Osteoblast (primary cell): ENCODE data around the gene SERPINB6. TPM values are rescaled to one million over a fixed set of nuclear protein-coding genes. Genes with fewer than 3 reads are reported as not detected.
A peak's percentile ranks its signal among the peaks of the same experiment; 100 is the strongest.

Source experiments
- DNase-seq: peaks from one replicate; pipeline ENCODE4 v3.0.0; 2011; ENCODE audit warnings: low spot score, mixed read lengths; ENCODE audit not compliant: insufficient read length; ENCODE audit errors: missing footprints
- H2AFZ ChIP-seq: 2 replicates; pipeline ENCODE4 v1.6.0; 2011; ENCODE audit warnings: mild to moderate bottlenecking, low read length
- H3K27ac ChIP-seq: 2 replicates; pipeline ENCODE4 v1.5.1; 2011; ENCODE audit warnings: mild to moderate bottlenecking, low read depth, low read length, moderate library complexity
- H3K27me3 ChIP-seq: 2 replicates; pipeline ENCODE4 v1.6.0; 2012; ENCODE audit warnings: mild to moderate bottlenecking, control low read depth, inconsistent platforms, low read length, moderate library complexity; ENCODE audit not compliant: insufficient read depth
- H3K36me3 ChIP-seq: 2 replicates; pipeline ENCODE4 v1.5.1; 2011; ENCODE audit warnings: mild to moderate bottlenecking, low read length, control low read depth, moderate library complexity; ENCODE audit not compliant: insufficient read depth
- H3K4me1 ChIP-seq: 2 replicates; pipeline ENCODE4 v1.5.1; 2011; ENCODE audit warnings: mild to moderate bottlenecking, low read length, control low read depth, moderate library complexity; ENCODE audit not compliant: insufficient read depth
- H3K4me2 ChIP-seq: 2 replicates; pipeline ENCODE4 v1.6.0; 2011; ENCODE audit warnings: mild to moderate bottlenecking, low read length; ENCODE audit not compliant: insufficient read depth
- H3K4me3 ChIP-seq: fragments of 200-600 bp; sonication (generic); 3 replicates; pipeline ENCODE4 v1.5.1; 2012; ENCODE audit warnings: mild to moderate bottlenecking, low read length, inconsistent platforms; ENCODE audit not compliant: insufficient read depth
- H3K79me2 ChIP-seq: 2 replicates; pipeline ENCODE4 v1.6.0; 2012; ENCODE audit warnings: mild to moderate bottlenecking, low read length, control low read depth, inconsistent platforms; ENCODE audit not compliant: insufficient read depth
- H3K9me3 ChIP-seq: 2 replicates; pipeline ENCODE4 v1.5.1; 2011; ENCODE audit warnings: low read depth, low read length, control low read depth
- H4K20me1 ChIP-seq: 2 replicates; pipeline ENCODE4 v1.6.0; 2012; ENCODE audit warnings: mild to moderate bottlenecking, low read length, control low read depth; ENCODE audit not compliant: insufficient read depth
- total RNA-seq: library from RNA; depleted of rRNA; stranded (reverse); fragments of >200 nt; gene quantifications from 2 replicates; pipeline ENCODE4 v1.2.3, GENCODE V29; 2012
- TF ChIP-seq, protein P1 (sequence below): IDR thresholded peaks from 2 replicates; pipeline ENCODE4 v1.5.1; 2011; ENCODE audit warnings: mild to moderate bottlenecking, low read depth, low read length, moderate library complexity; ENCODE audit errors: extremely low read depth

The SERPINB6 gene
- total RNA-seq, 1 donor = 83.2 TPM

DNA sequence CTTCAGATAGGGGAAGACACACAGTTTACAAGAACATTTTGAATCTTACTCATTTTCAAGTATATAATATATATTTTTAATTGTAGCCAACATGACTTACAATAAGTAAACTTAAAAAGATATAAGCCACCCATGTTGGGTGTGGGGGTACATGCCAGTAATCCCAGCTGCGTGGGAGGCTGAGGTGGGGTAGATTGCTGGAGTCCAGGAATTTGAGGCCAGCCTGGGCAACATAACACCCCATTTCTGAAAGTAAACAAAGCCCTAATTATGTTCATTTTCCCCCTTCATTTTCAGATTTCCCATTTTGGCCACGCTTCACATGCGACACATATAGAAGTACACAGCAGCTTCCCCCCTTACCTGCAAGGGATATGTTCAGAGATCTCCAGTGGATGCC lies 30.5 kb downstream of the SERPINB6 start:
- no peak overlapping the region for H3K27ac ChIP-seq
- no peaks in the 10 kb centered on the region for H3K79me2 ChIP-seq
- no peaks in the 10 kb centered on the region for H3K9me3 ChIP-seq
- TF ChIP-seq, protein P1, sequence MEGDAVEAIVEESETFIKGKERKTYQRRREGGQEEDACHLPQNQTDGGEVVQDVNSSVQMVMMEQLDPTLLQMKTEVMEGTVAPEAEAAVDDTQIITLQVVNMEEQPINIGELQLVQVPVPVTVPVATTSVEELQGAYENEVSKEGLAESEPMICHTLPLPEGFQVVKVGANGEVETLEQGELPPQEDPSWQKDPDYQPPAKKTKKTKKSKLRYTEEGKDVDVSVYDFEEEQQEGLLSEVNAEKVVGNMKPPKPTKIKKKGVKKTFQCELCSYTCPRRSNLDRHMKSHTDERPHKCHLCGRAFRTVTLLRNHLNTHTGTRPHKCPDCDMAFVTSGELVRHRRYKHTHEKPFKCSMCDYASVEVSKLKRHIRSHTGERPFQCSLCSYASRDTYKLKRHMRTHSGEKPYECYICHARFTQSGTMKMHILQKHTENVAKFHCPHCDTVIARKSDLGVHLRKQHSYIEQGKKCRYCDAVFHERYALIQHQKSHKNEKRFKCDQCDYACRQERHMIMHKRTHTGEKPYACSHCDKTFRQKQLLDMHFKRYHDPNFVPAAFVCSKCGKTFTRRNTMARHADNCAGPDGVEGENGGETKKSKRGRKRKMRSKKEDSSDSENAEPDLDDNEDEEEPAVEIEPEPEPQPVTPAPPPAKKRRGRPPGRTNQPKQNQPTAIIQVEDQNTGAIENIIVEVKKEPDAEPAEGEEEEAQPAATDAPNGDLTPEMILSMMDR = no peak
- H3K4me3 ChIP-seq = no peak overlapping the region
- H3K4me2 ChIP-seq = no peak overlapping the region
- H3K4me1 ChIP-seq = no peaks in the 10 kb centered on the region
- H3K27me3 ChIP-seq = no peaks in the 10 kb centered on the region
- H4K20me1 ChIP-seq = no peaks in the 10 kb centered on the region
- no peaks in the 10 kb centered on the region for H3K36me3 ChIP-seq
- DNase-seq = peak; percentile 71
- no peak overlapping the region for H2AFZ ChIP-seq

GRCh38 chr6:2940010-2940850 lies 31.1 kb downstream of the SERPINB6 start:
- H3K36me3 ChIP-seq = no peaks in the 10 kb centered on the region
- H3K27me3 ChIP-seq = no peaks in the 10 kb centered on the region
- H3K4me3 ChIP-seq = no peak overlapping the region
- H3K27ac ChIP-seq = no peak overlapping the region
- H2AFZ ChIP-seq = no peak overlapping the region
- no peaks in the 10 kb centered on the region for H3K9me3 ChIP-seq
- no peaks in the 10 kb centered on the region for H3K4me1 ChIP-seq
- H3K4me2 ChIP-seq = no peak overlapping the region
- DNase-seq = peak; percentile 66
- H3K79me2 ChIP-seq = no peaks in the 10 kb centered on the region
- no peaks in the 10 kb centered on the region for H4K20me1 ChIP-seq
- TF ChIP-seq, protein P1 = no peak

GRCh38 chr6:2939315-2940009 lies 31.9 kb downstream of the SERPINB6 start:
- no peaks in the 10 kb centered on the region for H3K9me3 ChIP-seq
- H3K36me3 ChIP-seq = no peaks in the 10 kb centered on the region
- no peak overlapping the region for H3K4me3 ChIP-seq
- no peak overlapping the region for H2AFZ ChIP-seq
- no peak overlapping the region for H3K4me2 ChIP-seq
- no peak overlapping the region for H3K27ac ChIP-seq
- no peak for DNase-seq
- peaks cover 6% of the 10 kb centered on the region for H3K27me3 ChIP-seq
- TF ChIP-seq, protein P1 = no peak
- no peaks in the 10 kb centered on the region for H3K79me2 ChIP-seq
- no peaks in the 10 kb centered on the region for H3K4me1 ChIP-seq
- H4K20me1 ChIP-seq = no peaks in the 10 kb centered on the region

GRCh38 chr6:2938632-2939083 lies 32.7 kb downstream of the SERPINB6 start:
- no peaks in the 10 kb centered on the region for H4K20me1 ChIP-seq
- no peak overlapping the region for H3K4me2 ChIP-seq
- no peaks in the 10 kb centered on the region for H3K9me3 ChIP-seq
- no peak overlapping the region for H2AFZ ChIP-seq
- peaks cover 9% of the 10 kb centered on the region for H3K27me3 ChIP-seq
- H3K4me1 ChIP-seq = no peaks in the 10 kb centered on the region
- no peak overlapping the region for H3K4me3 ChIP-seq
- TF ChIP-seq, protein P1 = no peak
- peak; percentile 80 for DNase-seq
- H3K27ac ChIP-seq = no peak overlapping the region
- H3K79me2 ChIP-seq = no peaks in the 10 kb centered on the region
- no peaks in the 10 kb centered on the region for H3K36me3 ChIP-seq
